PC-9 (cell line): ENCODE data around the gene SLC1A3. TPM values are rescaled to one million over a fixed set of nuclear protein-coding genes. Genes with fewer than 3 reads are reported as not detected.

ENCODE experiments used
- BruUV-seq: library from RNA; stranded (reverse); fragments of 400-500 nt; replicated peaks from 2 replicates; lab custom pipeline; 2021; lab: Mats Ljungman, UMichigan
- CTCF ChIA-PET: fragments of 300-600 bp; sonication (Branson Sonifier 250); formaldehyde crosslinking; loops from one replicate; lab custom pipeline; 2022; ENCODE audit warnings: antibody characterized with exemption; lab: Charles Lee
- POLR2A ChIA-PET: fragments of 300-600 bp; sonication (Branson Sonifier 250); formaldehyde crosslinking; loops from one replicate; lab custom pipeline; 2022; ENCODE audit warnings: antibody characterized with exemption; ENCODE audit not compliant: unreplicated experiment; lab: Charles Lee
- DNase-seq, 2 experiments: peaks; one replicate each; pipeline versions ENCODE4 v3.0.0 to v3.0.0-alpha.2; 2015 to 2022; ENCODE audit warnings: mixed read lengths in 1 of 2
- H2AFZ ChIP-seq: fragments of 200-600 bp; sonication (generic); 2 replicates; pipeline ENCODE4 v1.8.1; 2017; ENCODE audit warnings: antibody characterized with exemption
- H3F3A ChIP-seq: fragments of 200-600 bp; sonication (generic); 2 replicates; pipeline ENCODE4 v1.8.1; 2017; ENCODE audit warnings: antibody characterized with exemption, mild to moderate bottlenecking, low read depth; ENCODE audit not compliant: insufficient read depth
- H3K27ac ChIP-seq: fragments of 200-600 bp; sonication (generic); 2 replicates; pipeline ENCODE4 v1.6.1; 2016; ENCODE audit warnings: mixed run types
- H3K27me3 ChIP-seq: fragments of 200-600 bp; sonication (generic); 2 replicates; pipeline ENCODE4 v1.6.1; 2016; ENCODE audit warnings: low read depth, mixed run types; ENCODE audit not compliant: insufficient read depth
- H3K36me3 ChIP-seq: fragments of 200-600 bp; sonication (generic); 2 replicates; pipeline ENCODE4 v1.6.1; 2016; ENCODE audit warnings: low read depth, mixed run types
- H3K4me1 ChIP-seq: fragments of 200-600 bp; sonication (generic); replicated peaks from 2 replicates; pipeline ENCODE4 v1.6.1; 2016; ENCODE audit warnings: mixed run types; ENCODE audit not compliant: insufficient read depth
- H3K4me2 ChIP-seq: fragments of 200-600 bp; sonication (generic); 2 replicates; pipeline ENCODE4 v1.6.1; 2017; ENCODE audit warnings: mixed run types
- H3K4me3 ChIP-seq: fragments of 200-600 bp; sonication (generic); 2 replicates; pipeline ENCODE4 v1.6.1; 2016; ENCODE audit warnings: mixed run types
- H3K79me2 ChIP-seq: fragments of 200-600 bp; sonication (generic); 2 replicates; pipeline ENCODE4 v1.6.1; 2017; ENCODE audit warnings: low read depth, mixed run types
- H3K9me2 ChIP-seq: fragments of 200-600 bp; sonication (generic); 2 replicates; pipeline ENCODE4 v1.8.1; 2017; ENCODE audit warnings: mild to moderate bottlenecking; ENCODE audit not compliant: insufficient read depth
- H3K9me3 ChIP-seq: fragments of 200-600 bp; sonication (generic); 2 replicates; pipeline ENCODE4 v1.8.1; 2016; ENCODE audit warnings: low read depth; ENCODE audit not compliant: insufficient read depth
- H4K20me1 ChIP-seq: fragments of 200-600 bp; sonication (generic); 2 replicates; pipeline ENCODE4 v1.8.1; 2017; ENCODE audit not compliant: insufficient read depth
- CTCF ChIP-seq: fragments of 200-600 bp; sonication (generic); conservative IDR thresholded peaks from 2 replicates; pipeline ENCODE4 v1.6.1; 2017; ENCODE audit warnings: mixed run types, antibody characterized with exemption, mild to moderate bottlenecking, moderate library complexity
- EZH2 ChIP-seq: fragments of 200-600 bp; sonication (generic); IDR thresholded peaks from 2 replicates; pipeline ENCODE4 v1.8.0; 2017; ENCODE audit warnings: antibody characterized with exemption, low read depth
- intact Hi-C: fragments of 100-400 bp; cut with micrococcal nuclease; formaldehyde crosslinking; loops from one replicate; pipeline ENCODE4 v1.10.0; 2022; ENCODE audit not compliant: unreplicated experiment
- total RNA-seq: library from RNA; stranded (reverse); gene quantifications from 2 replicates; pipeline ENCODE4 v1.2.3, GENCODE V29; 2021

The SLC1A3 gene
- total RNA-seq, 1 experiment from 2014 or later, result 0.24 TPM

GRCh38 chr5:36613241-36613640 lies 6.8 kb downstream of the SLC1A3 start:
- H3K36me3 ChIP-seq, result peaks cover 57% of the 10 kb centered on the region
- no TSS peak for BruUV-seq
- TF ChIP-seq CTCF (no peak), EZH2 (no peak)
- H3K4me3 ChIP-seq, result no peak overlapping the region
- DNase-seq, result peak in 1 of 2 experiments; percentile 90
- H3K4me1 ChIP-seq, result peaks cover 41% of the 10 kb centered on the region
- no peak overlapping the region for H2AFZ ChIP-seq
- ChIA-PET POLR2A (no interaction called here), CTCF (no interaction called here)
- H3F3A ChIP-seq, result peaks cover 15% of the 10 kb centered on the region
- no peaks in the 10 kb centered on the region for H3K27me3 ChIP-seq
- peaks cover 27% of the 10 kb centered on the region for H3K79me2 ChIP-seq
- intact Hi-C loops, result no loop called here
- H3K27ac ChIP-seq, result no peak overlapping the region
- H4K20me1 ChIP-seq, result no peaks in the 10 kb centered on the region
- peaks cover 13% of the 10 kb centered on the region; the same call in 1 of the 2 replicates for H3K9me3 ChIP-seq
- no peaks in the 10 kb centered on the region; the same call in 1 of the 2 replicates for H3K9me2 ChIP-seq
- peak overlapping the region; percentile 7; the same call in 1 of the 2 replicates for H3K4me2 ChIP-seq

- Histone ChIP-seq H3K9me2 (no peaks in the 10 kb centered on the region; the same call in 1 of the 2 replicates), H3K36me3 (peaks cover 50% of the 10 kb centered on the region), H2AFZ (no peak overlapping the region), H3K27ac (no peak overlapping the region), H4K20me1 (no peaks in the 10 kb centered on the region), H3K27me3 (no peaks in the 10 kb centered on the region), H3F3A (peaks cover 7% of the 10 kb centered on the region; the same call in 1 of the 2 replicates), H3K4me2 (no peak overlapping the region), H3K4me1 (peaks cover 40% of the 10 kb centered on the region), H3K9me3 (peaks cover 13% of the 10 kb centered on the region; the same call in 1 of the 2 replicates), H3K79me2 (peaks cover 20% of the 10 kb centered on the region), H3K4me3 (no peak overlapping the region)
- no peak for DNase-seq
- intact Hi-C loops, result no loop called here
- CTCF ChIA-PET, result no interaction called here
- no peak for TF ChIP-seq CTCF
- no peak for TF ChIP-seq EZH2
- BruUV-seq, result no TSS peak
- POLR2A ChIA-PET, result no interaction called here
Observed at GRCh38 chr5:36613771-36614656, 7.6 kb downstream of the SLC1A3 start.

- intact Hi-C loops, result no loop called here
- ChIA-PET POLR2A (no interaction called here), CTCF (no interaction called here)
Observed at GRCh38 chr5:36614657-36615308, 8.4 kb downstream of the SLC1A3 start.

More at GRCh38 chr5:36614657-36615308, 8.4 kb downstream of the SLC1A3 start:
- Histone ChIP-seq H3K79me2 (peaks cover 12% of the 10 kb centered on the region), H3K4me3 (no peak overlapping the region), H3K36me3 (peaks cover 42% of the 10 kb centered on the region), H3K27me3 (no peaks in the 10 kb centered on the region), H3K4me1 (peaks cover 36% of the 10 kb centered on the region), H3K9me3 (peaks cover 13% of the 10 kb centered on the region; the same call in 1 of the 2 replicates), H3K27ac (no peak overlapping the region), H3K9me2 (no peaks in the 10 kb centered on the region), H3F3A (peaks cover 4% of the 10 kb centered on the region; the same call in 1 of the 2 replicates), H4K20me1 (no peaks in the 10 kb centered on the region), H3K4me2 (no peak overlapping the region), H2AFZ (no peak overlapping the region)
- TF ChIP-seq CTCF (no peak), EZH2 (no peak)
- no TSS peak for BruUV-seq
- DNase-seq, result no peak
